ENCODE data around the gene KRT1.

- TF ChIP-seq SP1 (IDR thresholded peaks at IDR 0.05) (no peak), ZNF384 (IDR thresholded peaks at IDR 0.05) (no peak)
Observed at GRCh38 chr12:52683575-52684300, 3.5 kb upstream of the KRT1 start.
